Naive thymus-derived CD4-positive, alpha-beta T cell (primary cell): ENCODE measurements around the gene C7. TPM values are rescaled to one million over a fixed set of nuclear protein-coding genes. Genes with fewer than 3 reads are reported as not detected.
"Not testable (repeated sequence)": the region's sequence is repeated elsewhere in the genome, so short reads cannot be mapped to it uniquely, and the experiment has no call there.

Source experiments
- ATAC-seq: fragments of 150-1000 bp; cut with Tn5 transposase; 2 replicates; pipeline ENCODE4 v1.10.0; 2021; ENCODE audit warnings: mild to moderate bottlenecking, moderate library complexity
- CTCF ChIA-PET: fragments of 350-600 bp; sonication (Branson Sonifier 250); formaldehyde crosslinking; loops from one replicate; lab custom pipeline; 2021; ENCODE audit warnings: antibody characterized with exemption; lab: Charles Lee
- POLR2A ChIA-PET: fragments of 350-600 bp; sonication (Branson Sonifier 250); formaldehyde crosslinking; loops from one replicate; lab custom pipeline; 2021; ENCODE audit warnings: antibody characterized with exemption, inconsistent platforms; lab: Charles Lee
- DNase-seq, 9 donors: peaks; one replicate each; pipeline versions ENCODE4 v3.0.0 to v3.0.0-alpha.2; 2020 to 2022; ENCODE audit warnings: mixed read lengths in 1 of 9
- H3K27ac ChIP-seq: one replicate; pipeline ENCODE4 v1.7.0; 2013; ENCODE audit warnings: mild to moderate bottlenecking, low read depth, low read length, moderate library complexity
- H3K27me3 ChIP-seq, 2 donors: one replicate each; pipeline ENCODE4 v1.7.0; 2013; ENCODE audit warnings: low read length in 2 of 2, mild to moderate bottlenecking in 2 of 2, moderate library complexity in 2 of 2; ENCODE audit not compliant: control insufficient read depth in 2 of 2, insufficient read depth in 2 of 2
- H3K36me3 ChIP-seq, 3 experiments: 1 replicate in 2 of 3; 2 replicates in 1 of 3; pipeline ENCODE4 v1.7.0; 2013; ENCODE audit warnings: low read length in 3 of 3, mild to moderate bottlenecking in 3 of 3, moderate library complexity in 1 of 3; ENCODE audit not compliant: insufficient read depth in 3 of 3, control insufficient read depth in 2 of 3
- H3K4me1 ChIP-seq, 2 donors: one replicate each; pipeline ENCODE4 v1.7.0; 2013; ENCODE audit warnings: low read length in 2 of 2, mild to moderate bottlenecking in 2 of 2, moderate library complexity in 1 of 2; ENCODE audit not compliant: control insufficient read depth in 2 of 2, insufficient read depth in 2 of 2
- H3K4me3 ChIP-seq: 2 replicates; pipeline ENCODE4 v1.7.0; 2013; ENCODE audit warnings: mild to moderate bottlenecking, low read length
- H3K9me3 ChIP-seq, 3 experiments: 1 replicate in 2 of 3; 2 replicates in 1 of 3; pipeline ENCODE4 v1.7.0; 2013; ENCODE audit warnings: low read length in 3 of 3; ENCODE audit not compliant: control insufficient read depth in 2 of 3
- H3K27ac Mint-ChIP-seq, 9 donors: one replicate each; pipeline ENCODE4 v1.8.0; 2020 to 2022; ENCODE audit warnings: mixed read lengths in 9 of 9, mild to moderate bottlenecking in 8 of 9, moderate library complexity in 5 of 9, inconsistent platforms in 2 of 9
- H3K27me3 Mint-ChIP-seq, 5 donors: one replicate each; pipeline ENCODE4 v1.8.0; 2021 to 2022; ENCODE audit warnings: mixed read lengths in 5 of 5, mild to moderate bottlenecking in 1 of 5
- H3K36me3 Mint-ChIP-seq, 5 donors: one replicate each; pipeline ENCODE4 v1.8.0; 2020 to 2022; ENCODE audit warnings: mixed read lengths in 5 of 5, mild to moderate bottlenecking in 3 of 5, inconsistent platforms in 1 of 5
- H3K4me1 Mint-ChIP-seq, 7 donors: one replicate each; pipeline ENCODE4 v1.8.0; 2020 to 2022; ENCODE audit warnings: mixed read lengths in 7 of 7, mild to moderate bottlenecking in 3 of 7, inconsistent platforms in 1 of 7
- H3K4me3 Mint-ChIP-seq, 10 donors: one replicate each; pipeline ENCODE4 v1.8.0; 2020 to 2022; ENCODE audit warnings: mild to moderate bottlenecking in 10 of 10, mixed read lengths in 10 of 10, moderate library complexity in 6 of 10, inconsistent platforms in 2 of 10
- H3K9me3 Mint-ChIP-seq, 11 donors: one replicate each; pipeline ENCODE4 v1.8.0; 2020 to 2022; ENCODE audit warnings: mixed read lengths in 11 of 11, mild to moderate bottlenecking in 4 of 11, inconsistent platforms in 1 of 11, moderate library complexity in 1 of 11
- intact Hi-C, 2 donors: fragments of 100-400 bp; cut with micrococcal nuclease; formaldehyde crosslinking; loops; one replicate each; pipeline ENCODE4 v1.15.1; 2023
- polyA plus RNA-seq, 2 donors: library from polyadenylated mRNA; unstranded; fragments of 300-500 nt; fragmentation: Illumina TruSeq; gene quantifications; one replicate each; pipeline ENCODE4 v1.2.3, GENCODE V29; 2021
- total RNA-seq, 6 experiments: library from RNA in 5 of 6; stranded (reverse) in 5 of 6; gene quantifications; 1 replicate in 5 of 6; 2 replicates in 1 of 6; pipeline ENCODE4 v1.2.3 and lab custom pipeline; 2021 to 2026

Gene C7
- not detected for total RNA-seq
- not detected for polyA plus RNA-seq
- total RNA-seq (lab: John Stamatoyannopoulos, UW), result not detected

DNA sequence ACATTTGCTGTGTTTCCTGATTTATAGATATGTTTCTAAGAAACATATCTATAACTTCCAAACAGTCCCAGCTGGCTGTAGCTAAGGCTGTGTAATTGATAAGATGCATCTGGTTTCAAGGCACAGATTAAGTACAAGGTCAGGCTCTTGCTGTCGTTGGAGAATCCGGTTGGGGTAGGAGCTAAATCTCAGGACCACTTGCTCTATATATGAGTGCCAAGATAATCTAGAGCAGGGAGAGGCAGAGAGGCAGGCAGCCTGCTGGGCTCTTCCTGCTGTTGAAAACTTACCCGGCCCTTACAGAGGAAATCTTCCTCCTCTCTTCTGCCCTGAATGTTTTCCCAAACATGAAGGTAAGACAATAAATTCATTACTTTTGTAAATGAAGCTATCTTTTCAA, at the start of gene C7:
TSS of gene C7 (plus strand) at position 234 of the 400 bp plus-strand sequence. CDS start at position 348, 114 bp downstream.
- Histone ChIP-seq H3K27ac (no peak within 1 kb of the TSS), H3K9me3 (no peaks in the 10 kb centered on the region), H3K4me1 (no peaks in the 10 kb centered on the region), H3K4me3 (no peak within 1 kb of the TSS), H3K36me3 (no peaks in the 10 kb centered on the region), H3K27me3 (no peaks in the 10 kb centered on the region)
- Mint-ChIP-seq H3K27me3 (peaks cover 16 to 37% (median 29%) of the 10 kb centered on the region in 5 donors), H3K36me3 (no peaks in the 10 kb centered on the region), H3K4me3 (no peak within 1 kb of the TSS), H3K4me1 (peaks cover 0 to 7% (median 0%) of the 10 kb centered on the region in 7 donors), H3K27ac (no peak within 1 kb of the TSS), H3K9me3 (peaks cover 0 to 4% (median 0%) of the 10 kb centered on the region in 11 donors)
- no peak for DNase-seq
- CTCF ChIA-PET, result no interaction called here
- ATAC-seq, result no peak
- intact Hi-C loops, result no loop called here
- POLR2A ChIA-PET, result no interaction called here

DNA sequence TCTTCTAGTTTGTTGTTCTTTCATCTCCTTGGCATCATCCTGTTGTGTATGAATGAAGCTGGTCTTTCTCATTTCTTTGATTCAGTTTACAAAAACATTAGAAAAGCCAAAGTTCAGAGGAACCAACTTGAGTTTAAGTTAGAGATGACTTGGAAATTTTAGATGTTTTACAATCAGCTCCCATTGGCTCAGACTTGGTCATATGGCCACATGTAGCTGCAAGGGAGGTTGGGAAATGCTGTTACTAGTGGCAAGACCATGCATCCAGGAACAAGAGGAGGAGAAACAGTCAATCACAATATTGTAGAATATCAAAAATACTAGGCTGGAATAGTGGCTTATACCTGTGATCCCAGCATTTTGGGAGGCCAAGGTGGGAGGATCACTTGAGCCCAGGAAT, 48.6 kb upstream of the C7 start:
- peaks cover 0 to 12% (median 4%) of the 10 kb centered on the region in 5 donors for H3K36me3 Mint-ChIP-seq
- H3K27me3 Mint-ChIP-seq, result peaks cover 0 to 4% (median 0%) of the 10 kb centered on the region in 5 donors
- H3K27ac Mint-ChIP-seq, result no peak overlapping the region
- no peak overlapping the region for H3K4me3 Mint-ChIP-seq
- H3K9me3 Mint-ChIP-seq, result peaks cover 0 to 17% (median 8%) of the 10 kb centered on the region in 11 donors
- POLR2A ChIA-PET, result no interaction called here
- DNase-seq (no peak), ATAC-seq (no peak)
- H3K27me3 ChIP-seq, result no peaks in the 10 kb centered on the region
- intact Hi-C loops, result no loop called here
- no peaks in the 10 kb centered on the region for H3K36me3 ChIP-seq
- H3K4me3 ChIP-seq, result no peak overlapping the region
- H3K27ac ChIP-seq, result no peak overlapping the region
- H3K4me1 Mint-ChIP-seq, result no peaks in the 10 kb centered on the region
- no peaks in the 10 kb centered on the region for H3K4me1 ChIP-seq
- H3K9me3 ChIP-seq, result no peaks in the 10 kb centered on the region
- CTCF ChIA-PET, result interaction anchor here (0.6 kb wide), 1 partner anchor 106 kb away, joined by 3 read pairs; no protein-coding TSS in a partner anchor

DNA sequence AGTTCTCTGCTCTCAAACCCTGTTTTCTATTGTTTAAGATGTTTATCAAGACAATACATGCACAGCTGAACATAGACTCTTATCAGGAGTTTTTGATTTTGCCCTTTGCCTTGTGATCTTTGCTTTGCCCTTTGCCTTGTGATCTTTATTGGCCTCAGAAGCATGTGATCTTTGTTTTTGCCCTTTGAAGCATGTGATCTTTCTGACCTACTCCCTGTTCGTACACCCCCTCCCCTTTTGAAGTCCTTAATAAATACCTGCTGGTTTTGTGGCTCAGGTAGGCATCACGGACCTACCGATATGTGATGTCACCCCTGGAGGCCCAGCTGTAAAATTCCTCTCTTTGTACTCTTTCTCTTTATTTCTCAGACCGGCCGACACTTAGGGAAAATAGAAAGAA, 44.3 kb upstream of the C7 start:
- H3K4me3 Mint-ChIP-seq, DNase-seq, intact Hi-C loops, CTCF ChIA-PET, H3K27me3 Mint-ChIP-seq, H3K27ac ChIP-seq, H3K27ac Mint-ChIP-seq, H3K9me3 ChIP-seq, POLR2A ChIA-PET, ATAC-seq, H3K4me1 ChIP-seq, H3K4me3 ChIP-seq, H3K36me3 ChIP-seq, H3K27me3 ChIP-seq, H3K36me3 Mint-ChIP-seq, H3K4me1 Mint-ChIP-seq: not testable (repeated sequence)
- peaks cover 0 to 18% (median 7%) of the 10 kb centered on the region in 11 donors for H3K9me3 Mint-ChIP-seq

DNA sequence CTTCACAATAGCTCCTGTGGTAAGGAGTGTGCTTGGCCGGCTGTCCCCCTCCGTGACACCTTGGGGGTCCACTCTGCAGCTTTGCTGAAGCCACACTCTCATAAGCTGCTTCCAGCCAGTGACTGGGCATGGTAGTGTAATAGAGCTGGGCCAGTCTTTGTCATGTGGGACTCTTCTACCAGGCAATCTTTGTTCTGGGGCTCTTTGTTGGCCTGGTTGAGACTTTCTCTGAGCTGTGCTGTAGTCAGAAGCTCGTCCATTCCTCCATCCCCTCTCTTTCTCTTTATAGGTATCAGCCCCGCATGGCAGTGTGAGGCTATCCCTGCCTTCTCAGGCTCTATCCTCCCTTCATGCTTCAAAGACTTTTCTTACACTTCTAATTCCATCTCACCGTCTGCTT, 42.5 kb upstream of the C7 start:
- no peak overlapping the region for H3K4me3 Mint-ChIP-seq
- ChIA-PET CTCF (no interaction called here), POLR2A (no interaction called here)
- intact Hi-C loops, result no loop called here
- ATAC-seq (no peak), DNase-seq (no peak)
- H3K9me3 ChIP-seq, result no peaks in the 10 kb centered on the region
- H3K4me1 Mint-ChIP-seq, result peaks cover 0 to 2% (median 0%) of the 10 kb centered on the region in 7 donors
- no peak overlapping the region for H3K27ac Mint-ChIP-seq
- H3K27me3 Mint-ChIP-seq, result peaks cover 0 to 4% (median 0%) of the 10 kb centered on the region in 5 donors
- H3K36me3 ChIP-seq, result no peaks in the 10 kb centered on the region
- H3K4me3 ChIP-seq, result no peak overlapping the region
- no peak overlapping the region for H3K27ac ChIP-seq
- no peaks in the 10 kb centered on the region for H3K27me3 ChIP-seq
- no peaks in the 10 kb centered on the region for H3K4me1 ChIP-seq
- H3K36me3 Mint-ChIP-seq, result peaks cover 0 to 9% (median 4%) of the 10 kb centered on the region in 5 donors
- peaks cover 0 to 18% (median 7%) of the 10 kb centered on the region in 11 donors for H3K9me3 Mint-ChIP-seq

DNA sequence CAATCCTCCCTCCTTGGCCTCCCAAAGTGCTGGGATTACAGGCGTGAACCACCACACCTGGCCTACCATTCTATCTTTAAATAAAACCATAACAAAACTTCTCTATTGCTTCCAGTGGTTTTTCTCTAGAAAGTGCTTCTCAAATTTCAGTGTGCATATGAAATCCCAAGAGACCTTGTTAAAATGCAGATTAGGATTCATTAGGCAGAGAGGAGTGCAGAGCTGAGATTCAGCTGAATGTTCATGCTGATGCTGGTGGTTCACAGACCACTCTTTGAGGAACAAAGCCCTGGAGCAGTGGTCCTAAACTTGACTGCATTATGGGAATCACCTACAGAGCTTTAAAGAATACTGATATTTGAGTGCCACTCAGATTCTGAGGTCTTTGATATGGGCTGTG, 39.9 kb upstream of the C7 start:
- ATAC-seq, result no peak
- Mint-ChIP-seq H3K36me3 (peaks cover 0 to 9% (median 4%) of the 10 kb centered on the region in 5 donors), H3K4me1 (peaks cover 0 to 2% (median 0%) of the 10 kb centered on the region in 7 donors), H3K27ac (no peak overlapping the region), H3K4me3 (no peak overlapping the region), H3K9me3 (peaks cover 0 to 14% (median 7%) of the 10 kb centered on the region in 11 donors), H3K27me3 (peaks cover 0 to 8% (median 0%) of the 10 kb centered on the region in 5 donors)
- intact Hi-C loops, result no loop called here
- Histone ChIP-seq H3K9me3 (no peaks in the 10 kb centered on the region), H3K27ac (no peak overlapping the region), H3K36me3 (no peaks in the 10 kb centered on the region), H3K27me3 (no peaks in the 10 kb centered on the region), H3K4me1 (no peaks in the 10 kb centered on the region), H3K4me3 (no peak overlapping the region)
- ChIA-PET POLR2A (no interaction called here), CTCF (no interaction called here)
- no peak for DNase-seq

DNA sequence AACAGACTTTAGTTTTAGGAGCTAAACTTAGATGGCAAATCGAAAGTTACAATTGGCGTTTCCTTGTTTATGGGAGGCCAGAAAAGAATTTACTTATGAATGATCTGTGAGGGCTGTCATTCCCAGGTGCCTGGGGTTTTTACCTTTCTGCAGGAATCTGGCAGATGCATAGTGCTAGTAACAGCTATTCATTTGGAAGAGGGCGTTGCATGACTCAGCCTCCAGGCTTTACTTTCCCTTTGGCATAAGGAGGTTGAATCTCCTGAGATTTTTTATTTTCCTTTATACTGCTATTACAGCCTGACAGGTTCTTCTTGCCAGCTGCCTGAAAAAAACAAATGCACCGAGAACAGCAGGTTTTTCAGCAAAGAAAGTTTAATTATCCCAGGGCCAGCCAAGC, 38.1 kb upstream of the C7 start:
- Mint-ChIP-seq H3K9me3 (no peaks in the 10 kb centered on the region), H3K4me3 (no peak overlapping the region), H3K4me1 (peaks cover 0 to 2% (median 0%) of the 10 kb centered on the region in 7 donors), H3K36me3 (no peaks in the 10 kb centered on the region), H3K27me3 (peaks cover 0 to 10% (median 0%) of the 10 kb centered on the region in 5 donors), H3K27ac (no peak overlapping the region)
- Histone ChIP-seq H3K36me3 (no peaks in the 10 kb centered on the region), H3K27me3 (no peaks in the 10 kb centered on the region), H3K9me3 (no peaks in the 10 kb centered on the region), H3K27ac (no peak overlapping the region), H3K4me3 (no peak overlapping the region), H3K4me1 (no peaks in the 10 kb centered on the region)
- CTCF ChIA-PET, result no interaction called here
- POLR2A ChIA-PET, result no interaction called here
- intact Hi-C loops, result no loop called here
- ATAC-seq (no peak), DNase-seq (no peak)

DNA sequence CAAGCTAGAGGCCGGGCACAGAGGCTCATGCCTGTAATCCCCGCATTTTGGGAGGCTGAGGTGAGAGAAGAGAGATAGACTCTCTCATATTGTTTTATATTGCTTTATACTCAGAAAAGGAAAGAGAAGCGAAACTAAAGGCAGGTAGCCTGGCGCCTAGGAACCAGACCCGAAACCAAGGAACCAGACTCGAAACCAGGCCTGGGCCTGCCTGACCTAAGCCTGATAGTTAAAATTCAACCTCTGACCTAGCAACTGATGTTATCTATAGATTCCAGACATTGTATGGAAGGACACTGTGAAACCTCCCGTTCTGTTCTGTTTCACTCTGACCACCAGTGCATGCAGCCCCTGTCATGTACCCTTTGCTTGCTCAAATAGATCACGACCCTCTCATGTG, 37.0 kb upstream of the C7 start:
- H3K4me3 ChIP-seq, ATAC-seq, H3K9me3 ChIP-seq, H3K4me1 ChIP-seq, H3K4me3 Mint-ChIP-seq, DNase-seq, H3K27me3 ChIP-seq, H3K4me1 Mint-ChIP-seq, H3K27ac ChIP-seq, H3K36me3 ChIP-seq, H3K9me3 Mint-ChIP-seq, H3K27ac Mint-ChIP-seq, CTCF ChIA-PET, H3K36me3 Mint-ChIP-seq, intact Hi-C loops: not testable (repeated sequence)
- POLR2A ChIA-PET, result interaction anchor here (1.4 kb wide), 1 partner anchor 113 kb away, joined by 3 read pairs; no protein-coding TSS in a partner anchor
- H3K27me3 Mint-ChIP-seq, result peaks cover 0 to 13% (median 0%) of the 10 kb centered on the region in 5 donors
